HG02884 (cell line): Measurements from ENCODE around the gene FARS2.

Source experiments
- ATAC-seq: cut with Tn5 transposase; IDR thresholded peaks from one replicate; pipeline ENCODE4 v1.9.1; 2021; ENCODE audit warnings: mild to moderate bottlenecking, moderate library complexity; ENCODE audit not compliant: unreplicated experiment

Gene FARS2

GRCh38 chr6:5524110-5524509 is 262.8 kb downstream of the FARS2 start:
- ATAC-seq = no peak

GRCh38 chr6:5525209-5525608 is 263.9 kb downstream of the FARS2 start:
- no peak for ATAC-seq

GRCh38 chr6:5529015-5529414 is 267.7 kb downstream of the FARS2 start:
- ATAC-seq = no peak

- no peak for ATAC-seq
These were observed 268.4 kb downstream of the FARS2 start for GRCh38 chr6:5529733-5530132.

- ATAC-seq = no peak
These were observed 269.8 kb downstream of the FARS2 start for GRCh38 chr6:5531161-5531560.

- no peak for ATAC-seq
These were observed 270.6 kb downstream of the FARS2 start for GRCh38 chr6:5531853-5532375.

GRCh38 chr6:5532941-5533340 is 271.6 kb downstream of the FARS2 start:
- no peak for ATAC-seq

GRCh38 chr6:5534643-5535042 is 273.3 kb downstream of the FARS2 start:
- no peak for ATAC-seq

GRCh38 chr6:5536644-5537043 is 275.3 kb downstream of the FARS2 start:
- no peak for ATAC-seq

- ATAC-seq = no peak
These were observed 275.8 kb downstream of the FARS2 start for GRCh38 chr6:5537132-5537531.

GRCh38 chr6:5537967-5538366 is 276.7 kb downstream of the FARS2 start:
- no peak for ATAC-seq

- ATAC-seq = no peak
These were observed 279.1 kb downstream of the FARS2 start for GRCh38 chr6:5540370-5540769.

- ATAC-seq = no peak
These were observed 279.7 kb downstream of the FARS2 start for GRCh38 chr6:5541025-5541424.

GRCh38 chr6:5541751-5542432 is 280.6 kb downstream of the FARS2 start:
- ATAC-seq = no peak

- no peak for ATAC-seq
These were observed 286.2 kb downstream of the FARS2 start for GRCh38 chr6:5547556-5547955.

GRCh38 chr6:5550631-5551030 is 289.3 kb downstream of the FARS2 start:
- no peak for ATAC-seq

GRCh38 chr6:5552243-5552642 is 290.9 kb downstream of the FARS2 start:
- ATAC-seq = no peak

GRCh38 chr6:5553767-5554166 is 292.5 kb downstream of the FARS2 start:
- ATAC-seq = no peak

GRCh38 chr6:5554226-5554625 is 292.9 kb downstream of the FARS2 start:
- ATAC-seq = no peak

GRCh38 chr6:5556011-5556410 is 294.7 kb downstream of the FARS2 start:
- ATAC-seq = no peak

- no peak for ATAC-seq
These were observed 296.2 kb downstream of the FARS2 start for GRCh38 chr6:5557506-5557905.

GRCh38 chr6:5559651-5560050 is 298.3 kb downstream of the FARS2 start:
- ATAC-seq = no peak

GRCh38 chr6:5562277-5562676 is 301.0 kb downstream of the FARS2 start:
- ATAC-seq = no peak
